Liver (tissue), 3 donors: ENCODE data around the gene COL23A1.

ENCODE experiments used
- CTCF ChIP-seq: fragments of 150-350 bp; IDR thresholded peaks from 2 replicates; pipeline ENCODE4 v1.5.1; 2017; ENCODE audit warnings: improper control_type of control experiment, low read depth, low read length; ENCODE audit not compliant: missing input control
- MAX ChIP-seq: IDR thresholded peaks from 2 replicates; pipeline ENCODE4 v1.6.1; 2016; ENCODE audit warnings: antibody characterized with exemption
- NR2F2 ChIP-seq: IDR thresholded peaks from 2 replicates; pipeline ENCODE4 v1.6.1; 2016; ENCODE audit warnings: antibody characterized with exemption
- SP1 ChIP-seq: IDR thresholded peaks from 2 replicates; pipeline ENCODE4 v1.6.1; 2018; ENCODE audit warnings: antibody characterized with exemption, mild to moderate bottlenecking
- TAF1 ChIP-seq: conservative IDR thresholded peaks from 2 replicates; pipeline ENCODE4 v1.6.1; 2016; ENCODE audit warnings: antibody characterized with exemption, mild to moderate bottlenecking
- donor health status: healthy.
- donor health status: healthy.

- no peak for TF ChIP-seq CTCF
- TF ChIP-seq TAF1, result no peak
- TF ChIP-seq MAX, result no peak
- no peak for TF ChIP-seq SP1
- TF ChIP-seq NR2F2, result no peak
Observed at GRCh38 chr5:178221282-178221681, 368.9 kb downstream of the COL23A1 start.
